ENCODE data around the gene FIG4. TPM values are rescaled to one million over a fixed set of nuclear protein-coding genes. Genes with fewer than 3 reads are reported as not detected.

FIG4 gene
- total RNA-seq, 1 experiment from 2014 or later: 15.7 TPM

GRCh38 chr6:109747221-109747620 lies 56.1 kb downstream of the FIG4 start:
- H2AFZ ChIP-seq (ENCODE audit: low read depth, low read length, poor library complexity, severe bottlenecking): no peak overlapping the region
- no peak overlapping the region for H3K27ac ChIP-seq (ENCODE audit: low read depth, low read length)
- peaks cover 0 to 9% of the 10 kb centered on the region in 2 experiments; a peak in 2 of 4 replicates for H3K4me1 ChIP-seq (ENCODE audit: control insufficient read depth in 1 of 2, insufficient read depth in 2 of 2, low read length in 2 of 2)
- H4K20me1 ChIP-seq (ENCODE audit: insufficient read depth): no peaks in the 10 kb centered on the region
- DNase-seq (ENCODE audit: low read depth, low spot score) (no peak), ATAC-seq (no peak)
- intact Hi-C loops (cut with micrococcal nuclease): no loop called here
- no peaks in the 10 kb centered on the region for H3K9me2 ChIP-seq (ENCODE audit: insufficient read depth)
- no peaks in the 10 kb centered on the region for H3K79me2 ChIP-seq (ENCODE audit: insufficient read depth, low read length)
- no peak overlapping the region for H3K4me3 ChIP-seq (replicated peaks in 1 of 2; ENCODE audit: low read depth in 1 of 2, low read length in 2 of 2)
- RAD21 ChIA-PET (ENCODE audit: low non-redundant PET in 1 of 2, low total read pairs in 2 of 2, uncharacterized antibody in 2 of 2, unreplicated experiment in 2 of 2): no interaction called here
- no peak overlapping the region for H3K4me2 ChIP-seq (ENCODE audit: low read length)
- H3K36me3 ChIP-seq (ENCODE audit: control insufficient read depth in 1 of 2, insufficient read depth in 2 of 2, low read length in 2 of 2): no peaks in the 10 kb centered on the region
- H3K27me3 ChIP-seq (ENCODE audit: insufficient read depth, low read length): no peaks in the 10 kb centered on the region
- no TSS peak for BruUV-seq (replicated peaks)
- no peaks in the 10 kb centered on the region for H3K9me3 ChIP-seq (ENCODE audit: control insufficient read depth in 1 of 2, insufficient read depth in 1 of 2, low read depth in 1 of 2, low read length in 2 of 2)
- H3K9ac ChIP-seq (ENCODE audit: low read length): no peak overlapping the region
- CTCF ChIA-PET: interaction anchor here (1.1 kb wide), 1 partner anchor 292 kb away, joined by 3 read pairs; no protein-coding TSS in a partner anchor
- no peak for TF ChIP-seq ZBTB33 (IDR thresholded peaks at IDR 0.05; ENCODE audit: extremely low read depth, insufficient replicate concordance, low read length)
- no peak for TF ChIP-seq EZH2 (IDR thresholded peaks at IDR 0.05)
- no peak for TF ChIP-seq ELF1 (IDR thresholded peaks at IDR 0.05; ENCODE audit: borderline replicate concordance, low read depth)
- no peak for TF ChIP-seq SP1 (IDR thresholded peaks at IDR 0.05; ENCODE audit: low read depth)
- no peak for TF ChIP-seq TCF7L2 (IDR thresholded peaks at IDR 0.05; ENCODE audit: borderline replicate concordance, extremely low read depth, insufficient read depth, insufficient read length)
- TF ChIP-seq FOSL1 (IDR thresholded peaks at IDR 0.05; ENCODE audit: low read depth): no peak
- no peak for TF ChIP-seq ZNF274 (IDR thresholded peaks at IDR 0.05; ENCODE audit: low read depth, low read length)
- no peak for TF ChIP-seq ZFX (IDR thresholded peaks at IDR 0.05)
- no peak for TF ChIP-seq POLR2A (IDR thresholded peaks at IDR 0.05; ENCODE audit: borderline replicate concordance, extremely low read depth, insufficient read depth, insufficient read length)
- TF ChIP-seq EGR1 (IDR thresholded peaks at IDR 0.05; ENCODE audit: low read depth): no peak
- TF ChIP-seq POLR2AphosphoS5 (IDR thresholded peaks at IDR 0.05; ENCODE audit: low read depth, low read length): no peak
- TF ChIP-seq ATF3 (IDR thresholded peaks at IDR 0.05): no peak
- TF ChIP-seq EZH2phosphoT487 (IDR thresholded peaks at IDR 0.05; ENCODE audit: borderline replicate concordance): no peak
- no peak for TF ChIP-seq YY1 (IDR thresholded peaks at IDR 0.05; ENCODE audit: extremely low read depth, insufficient replicate concordance, low read depth, low read length)
- no peak for TF ChIP-seq JUND (IDR thresholded peaks at IDR 0.05)
- TF ChIP-seq RAD21 (IDR thresholded peaks at IDR 0.05; ENCODE audit: low read depth): no peak
- TF ChIP-seq SRF (IDR thresholded peaks at IDR 0.05; ENCODE audit: low read depth): no peak
- no peak for TF ChIP-seq MAX (IDR thresholded peaks at IDR 0.05)
- TF ChIP-seq CTCF (IDR thresholded peaks at IDR 0.05 in 2 of 3, conservative IDR thresholded peaks at IDR 0.05 in 1 of 3; ENCODE audit: borderline replicate concordance in 1 of 3, insufficient read depth in 1 of 3, low read depth in 2 of 3, low read length in 2 of 3): no peak
- POLR2A ChIA-PET: no interaction called here

Measured in HCT116 (cell line).